Body of pancreas (tissue), 4 donors: ENCODE measurements around the gene FLII.

Experiments
- POLR2A ChIP-seq, 3 donors: fragments of 450-650 bp; IDR thresholded peaks; one replicate each; pipeline ENCODE4 v1.6.1; 2016; ENCODE audit warnings: antibody characterized with exemption in 3 of 3, mild to moderate bottlenecking in 2 of 3
- TF ChIP-seq, protein P1 (sequence below), 7 experiments: fragments of 450-650 bp in 4 of 7; fragments of 200-600 bp in 3 of 7; sonication (generic) in 3 of 7; IDR thresholded peaks; one replicate each; pipeline ENCODE4 v1.5.1; 2016 to 2019; ENCODE audit warnings: antibody characterized with exemption in 7 of 7

DNA sequence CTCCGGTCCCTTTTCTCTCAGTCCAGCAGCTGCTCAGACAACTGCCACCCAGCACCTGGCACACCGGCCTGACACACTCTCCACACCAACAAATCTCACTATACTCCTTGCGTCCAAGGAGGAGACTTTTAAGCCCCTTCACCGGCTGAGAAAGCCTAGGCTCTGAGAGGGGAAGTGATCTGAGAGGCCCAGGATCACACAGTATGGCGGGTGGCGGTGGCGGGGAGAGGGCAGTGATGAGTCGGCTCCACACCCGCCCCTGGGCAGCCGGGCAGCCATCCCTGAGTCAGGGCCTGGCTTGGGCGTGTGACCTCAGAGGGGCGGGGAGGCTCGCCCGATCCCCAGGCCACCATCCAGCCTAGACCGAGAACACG is 569 bp downstream of the FLII start:
- TF ChIP-seq, protein P1, sequence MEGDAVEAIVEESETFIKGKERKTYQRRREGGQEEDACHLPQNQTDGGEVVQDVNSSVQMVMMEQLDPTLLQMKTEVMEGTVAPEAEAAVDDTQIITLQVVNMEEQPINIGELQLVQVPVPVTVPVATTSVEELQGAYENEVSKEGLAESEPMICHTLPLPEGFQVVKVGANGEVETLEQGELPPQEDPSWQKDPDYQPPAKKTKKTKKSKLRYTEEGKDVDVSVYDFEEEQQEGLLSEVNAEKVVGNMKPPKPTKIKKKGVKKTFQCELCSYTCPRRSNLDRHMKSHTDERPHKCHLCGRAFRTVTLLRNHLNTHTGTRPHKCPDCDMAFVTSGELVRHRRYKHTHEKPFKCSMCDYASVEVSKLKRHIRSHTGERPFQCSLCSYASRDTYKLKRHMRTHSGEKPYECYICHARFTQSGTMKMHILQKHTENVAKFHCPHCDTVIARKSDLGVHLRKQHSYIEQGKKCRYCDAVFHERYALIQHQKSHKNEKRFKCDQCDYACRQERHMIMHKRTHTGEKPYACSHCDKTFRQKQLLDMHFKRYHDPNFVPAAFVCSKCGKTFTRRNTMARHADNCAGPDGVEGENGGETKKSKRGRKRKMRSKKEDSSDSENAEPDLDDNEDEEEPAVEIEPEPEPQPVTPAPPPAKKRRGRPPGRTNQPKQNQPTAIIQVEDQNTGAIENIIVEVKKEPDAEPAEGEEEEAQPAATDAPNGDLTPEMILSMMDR (IDR thresholded peaks at IDR 0.05), result no peak
- no peak for TF ChIP-seq POLR2A (IDR thresholded peaks at IDR 0.05)
